Measurements from ENCODE around the gene KRAS. TPM values are rescaled to one million over a fixed set of nuclear protein-coding genes. Genes with fewer than 3 reads are reported as not detected.
A peak's percentile ranks its signal among the peaks of the same experiment; 100 is the strongest.

Gene KRAS
- total RNA-seq, 3 donors from 2014 or later, result 10.6 to 15.7 (median 14.3) TPM

DNA sequence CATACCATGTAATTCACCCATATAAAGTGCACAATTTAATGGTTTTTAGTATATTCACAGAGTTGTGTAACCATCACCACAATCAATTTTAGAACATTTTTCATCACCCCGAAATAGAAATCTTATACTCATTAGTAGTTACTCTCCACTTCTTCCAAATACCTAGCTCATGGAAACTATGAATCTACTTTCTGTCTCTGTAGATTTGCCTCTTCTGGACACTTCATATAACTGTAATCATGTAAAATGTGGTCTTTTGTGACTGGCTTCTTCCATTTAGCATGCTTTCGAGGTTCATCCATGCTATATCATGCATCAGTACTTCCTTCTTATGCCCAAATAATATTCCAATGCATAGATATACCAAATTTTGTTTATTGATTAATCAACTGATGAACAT lies 66.6 kb downstream of the KRAS start:
- TF ChIP-seq POLR2A (IDR thresholded peaks at IDR 0.05), result no peak
- TF ChIP-seq, protein P1, sequence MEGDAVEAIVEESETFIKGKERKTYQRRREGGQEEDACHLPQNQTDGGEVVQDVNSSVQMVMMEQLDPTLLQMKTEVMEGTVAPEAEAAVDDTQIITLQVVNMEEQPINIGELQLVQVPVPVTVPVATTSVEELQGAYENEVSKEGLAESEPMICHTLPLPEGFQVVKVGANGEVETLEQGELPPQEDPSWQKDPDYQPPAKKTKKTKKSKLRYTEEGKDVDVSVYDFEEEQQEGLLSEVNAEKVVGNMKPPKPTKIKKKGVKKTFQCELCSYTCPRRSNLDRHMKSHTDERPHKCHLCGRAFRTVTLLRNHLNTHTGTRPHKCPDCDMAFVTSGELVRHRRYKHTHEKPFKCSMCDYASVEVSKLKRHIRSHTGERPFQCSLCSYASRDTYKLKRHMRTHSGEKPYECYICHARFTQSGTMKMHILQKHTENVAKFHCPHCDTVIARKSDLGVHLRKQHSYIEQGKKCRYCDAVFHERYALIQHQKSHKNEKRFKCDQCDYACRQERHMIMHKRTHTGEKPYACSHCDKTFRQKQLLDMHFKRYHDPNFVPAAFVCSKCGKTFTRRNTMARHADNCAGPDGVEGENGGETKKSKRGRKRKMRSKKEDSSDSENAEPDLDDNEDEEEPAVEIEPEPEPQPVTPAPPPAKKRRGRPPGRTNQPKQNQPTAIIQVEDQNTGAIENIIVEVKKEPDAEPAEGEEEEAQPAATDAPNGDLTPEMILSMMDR (IDR thresholded peaks at IDR 0.05), result no peak
- no peak for TF ChIP-seq POLR2AphosphoS5 (IDR thresholded peaks at IDR 0.05)
- Histone ChIP-seq H3K27ac (no peak overlapping the region), H3K4me3 (no peak overlapping the region), H3K9me3 (no peaks in the 10 kb centered on the region), H3K27me3 (no peaks in the 10 kb centered on the region), H3K4me1 (no peaks in the 10 kb centered on the region), H3K36me3 (no peaks in the 10 kb centered on the region)
- no peak for DNase-seq (ENCODE audit: low spot score in 2 of 2)
- intact Hi-C loops (cut with DNase I; ENCODE audit: low total_unique reads), result no loop called here

DNA sequence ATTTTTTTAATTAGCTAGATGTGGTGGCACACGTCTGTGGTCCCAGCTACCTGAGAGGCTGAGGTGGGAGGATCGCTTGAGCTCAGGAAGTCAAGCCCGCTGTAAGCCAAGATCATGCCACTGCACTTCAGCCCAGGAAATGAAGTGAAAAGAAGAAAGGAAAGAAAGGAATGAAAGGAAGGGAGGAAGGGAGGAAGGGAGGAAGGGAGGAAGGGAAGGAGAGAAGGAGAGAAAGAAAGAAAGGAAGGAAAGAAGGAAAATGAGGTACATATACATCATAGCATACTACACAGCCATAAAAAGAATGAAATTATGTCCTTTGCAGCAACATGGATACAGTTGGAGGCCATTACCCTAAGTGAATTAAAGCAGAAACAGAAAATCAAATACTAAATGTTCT lies 68.0 kb downstream of the KRAS start:
- Histone ChIP-seq H3K4me3 (no peak overlapping the region), H3K9me3 (no peaks in the 10 kb centered on the region), H3K4me1 (no peaks in the 10 kb centered on the region), H3K27me3 (no peaks in the 10 kb centered on the region), H3K36me3 (no peaks in the 10 kb centered on the region), H3K27ac (no peak overlapping the region)
- TF ChIP-seq POLR2AphosphoS5 (IDR thresholded peaks at IDR 0.05) (no peak), POLR2A (IDR thresholded peaks at IDR 0.05) (no peak)
- TF ChIP-seq, protein P1 (IDR thresholded peaks at IDR 0.05), result no peak
- intact Hi-C loops (cut with DNase I; ENCODE audit: low total_unique reads), result no loop called here
- no peak for DNase-seq (ENCODE audit: low spot score in 2 of 2)

DNA sequence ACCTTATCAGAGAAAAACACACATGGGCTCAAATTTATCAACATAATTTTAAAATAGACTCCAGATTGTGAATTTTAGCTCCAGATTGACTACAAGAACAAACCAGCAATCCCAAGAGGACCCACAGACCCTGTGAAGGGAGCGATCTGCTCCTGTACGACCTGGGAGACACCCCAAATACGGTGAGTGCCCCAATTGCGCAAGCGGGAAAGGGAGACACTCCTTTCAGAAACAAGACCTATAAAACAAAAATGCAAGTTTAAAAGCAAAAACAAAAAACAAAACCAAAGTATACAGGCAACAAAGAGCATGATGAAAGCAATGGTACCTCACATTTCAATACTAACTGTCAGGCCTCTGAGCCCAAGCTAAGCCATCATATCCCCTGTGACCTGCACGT lies 87.9 kb downstream of the KRAS start:
- H3K4me3 ChIP-seq, result no peak overlapping the region
- H3K9me3 ChIP-seq, result no peaks in the 10 kb centered on the region
- no peak overlapping the region for H3K27ac ChIP-seq
- intact Hi-C loops (cut with DNase I; ENCODE audit: low total_unique reads), result no loop called here
- no peaks in the 10 kb centered on the region for H3K4me1 ChIP-seq
- H3K36me3 ChIP-seq, result no peaks in the 10 kb centered on the region
- DNase-seq (ENCODE audit: low spot score in 2 of 2), result no peak
- H3K27me3 ChIP-seq, result no peaks in the 10 kb centered on the region
- TF ChIP-seq POLR2A (IDR thresholded peaks at IDR 0.05), result no peak
- no peak for TF ChIP-seq POLR2AphosphoS5 (IDR thresholded peaks at IDR 0.05)
- TF ChIP-seq, protein P1 (IDR thresholded peaks at IDR 0.05), result no peak

DNA sequence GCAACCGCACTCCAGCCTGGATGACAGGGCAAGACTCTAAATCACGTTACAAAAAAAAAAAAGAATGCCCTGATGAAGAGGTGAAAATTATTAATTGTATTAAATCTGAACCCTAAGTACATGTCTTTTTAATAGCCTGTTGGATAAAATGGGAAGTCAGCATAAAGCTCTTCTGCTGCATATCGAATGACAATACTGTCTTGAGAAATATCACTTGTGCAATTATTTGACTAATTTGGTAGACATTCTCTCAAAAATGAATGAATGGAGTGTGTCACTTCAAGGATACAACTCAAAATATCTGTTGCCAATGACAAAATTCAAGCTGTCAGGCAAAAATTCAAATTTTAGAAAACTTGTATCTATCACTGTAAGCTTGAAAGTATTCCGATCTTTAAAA lies 94.7 kb downstream of the KRAS start:
- intact Hi-C loops (cut with DNase I; ENCODE audit: low total_unique reads), result no loop called here
- DNase-seq (ENCODE audit: low spot score in 2 of 2), result no peak
- H3K9me3 ChIP-seq, result no peaks in the 10 kb centered on the region
- no peaks in the 10 kb centered on the region for H3K27me3 ChIP-seq
- no peaks in the 10 kb centered on the region for H3K4me1 ChIP-seq
- no peak overlapping the region for H3K4me3 ChIP-seq
- TF ChIP-seq POLR2AphosphoS5 (IDR thresholded peaks at IDR 0.05) (no peak), POLR2A (IDR thresholded peaks at IDR 0.05) (no peak)
- TF ChIP-seq, protein P1 (IDR thresholded peaks at IDR 0.05), result no peak
- H3K36me3 ChIP-seq, result no peaks in the 10 kb centered on the region
- H3K27ac ChIP-seq, result no peak overlapping the region

DNA sequence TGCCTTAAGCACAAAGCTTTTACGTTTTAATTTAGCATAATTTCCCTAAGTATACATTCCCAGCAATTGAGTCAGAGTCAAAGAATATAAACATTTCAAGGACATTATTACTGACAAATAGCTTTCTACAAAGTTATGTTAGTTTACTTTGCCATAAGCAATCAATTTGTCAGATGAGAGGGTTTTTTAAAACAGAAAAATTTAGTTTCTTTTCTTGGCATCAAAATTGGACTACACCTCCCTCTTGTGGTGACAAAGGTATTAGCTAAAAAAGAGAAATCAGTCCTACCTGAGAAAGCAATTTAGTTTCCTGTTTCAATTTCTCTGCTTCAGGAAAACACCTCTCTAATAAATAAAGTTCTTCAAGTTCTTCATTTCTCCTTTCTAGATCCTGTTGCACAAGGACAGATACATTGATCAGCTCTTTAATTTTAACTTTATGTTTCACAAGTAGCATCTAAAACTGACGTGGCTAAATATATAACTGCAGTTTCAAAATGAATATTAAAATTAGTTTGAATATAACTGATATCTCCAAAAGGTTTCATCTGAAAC lies 95.6 kb downstream of the KRAS start:
- Histone ChIP-seq H3K36me3 (no peaks in the 10 kb centered on the region), H3K4me3 (no peak overlapping the region), H3K27ac (no peak overlapping the region), H3K4me1 (no peaks in the 10 kb centered on the region), H3K27me3 (no peaks in the 10 kb centered on the region), H3K9me3 (no peaks in the 10 kb centered on the region)
- TF ChIP-seq POLR2A (IDR thresholded peaks at IDR 0.05) (no peak), POLR2AphosphoS5 (IDR thresholded peaks at IDR 0.05) (no peak)
- TF ChIP-seq, protein P1 (IDR thresholded peaks at IDR 0.05), result peak in 2 of 3 donors; percentile 44 to 52
- DNase-seq (ENCODE audit: low spot score in 2 of 2), result no peak
- intact Hi-C loops (cut with DNase I; ENCODE audit: low total_unique reads), result no loop called here

Other genes starting within 250 kb of the KRAS start
- gene DNAI7, start 55.8 kb downstream of the KRAS start, total RNA-seq, result 1 to 10 TPM; 1.1 to 4.2 (median 2.0) TPM
- 10 to 100 TPM; 29.5 to 52.4 (median 46.9) TPM for gene ETFRF1, start 55.7 kb downstream of the KRAS start, total RNA-seq

Measured in breast epithelium (tissue), 4 donors.